GM12873 (cell line): ENCODE measurements around the gene TUBA4A.

Source experiments
- TF ChIP-seq, protein P1 (sequence below): IDR thresholded peaks from 2 replicates; pipeline ENCODE4 v1.5.1; 2012; ENCODE audit warnings: low read depth, mild to moderate bottlenecking, moderate library complexity, low read length, control low read depth; ENCODE audit not compliant: insufficient read depth; ENCODE audit errors: missing control alignments

TUBA4A gene

DNA sequence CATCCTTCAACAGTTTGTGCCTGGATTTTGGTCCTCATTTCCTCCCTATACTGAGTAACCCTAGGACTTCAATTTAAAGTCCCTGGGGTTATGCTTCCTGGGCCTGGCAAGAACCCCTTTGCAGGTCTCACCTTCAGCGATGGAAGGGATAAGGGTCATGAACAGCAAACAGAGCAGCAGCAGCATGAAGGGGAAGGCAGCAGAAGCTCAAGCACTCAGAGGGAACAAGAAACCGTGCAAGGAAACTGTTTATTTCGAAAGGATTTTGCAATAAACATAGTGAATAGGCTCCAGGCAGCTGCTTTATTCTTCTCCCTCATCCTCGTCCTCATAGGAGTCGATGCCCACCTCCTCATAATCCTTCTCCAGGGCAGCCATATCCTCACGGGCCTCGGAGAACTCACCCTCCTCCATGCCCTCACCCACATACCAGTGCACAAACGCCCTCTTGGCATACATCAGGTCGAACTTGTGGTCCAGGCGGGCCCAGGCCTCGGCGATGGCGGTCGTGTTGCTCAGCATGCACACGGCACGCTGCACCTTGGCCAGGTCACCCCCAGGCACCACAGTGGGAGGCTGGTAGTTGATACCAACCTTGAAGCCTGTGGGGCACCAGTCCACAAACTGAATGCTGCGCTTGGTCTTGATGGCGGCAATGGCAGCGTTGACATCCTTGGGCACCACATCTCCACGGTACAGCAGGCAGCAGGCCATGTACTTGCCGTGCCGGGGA lies 3.5 kb downstream of the TUBA4A start:
- TF ChIP-seq, protein P1, sequence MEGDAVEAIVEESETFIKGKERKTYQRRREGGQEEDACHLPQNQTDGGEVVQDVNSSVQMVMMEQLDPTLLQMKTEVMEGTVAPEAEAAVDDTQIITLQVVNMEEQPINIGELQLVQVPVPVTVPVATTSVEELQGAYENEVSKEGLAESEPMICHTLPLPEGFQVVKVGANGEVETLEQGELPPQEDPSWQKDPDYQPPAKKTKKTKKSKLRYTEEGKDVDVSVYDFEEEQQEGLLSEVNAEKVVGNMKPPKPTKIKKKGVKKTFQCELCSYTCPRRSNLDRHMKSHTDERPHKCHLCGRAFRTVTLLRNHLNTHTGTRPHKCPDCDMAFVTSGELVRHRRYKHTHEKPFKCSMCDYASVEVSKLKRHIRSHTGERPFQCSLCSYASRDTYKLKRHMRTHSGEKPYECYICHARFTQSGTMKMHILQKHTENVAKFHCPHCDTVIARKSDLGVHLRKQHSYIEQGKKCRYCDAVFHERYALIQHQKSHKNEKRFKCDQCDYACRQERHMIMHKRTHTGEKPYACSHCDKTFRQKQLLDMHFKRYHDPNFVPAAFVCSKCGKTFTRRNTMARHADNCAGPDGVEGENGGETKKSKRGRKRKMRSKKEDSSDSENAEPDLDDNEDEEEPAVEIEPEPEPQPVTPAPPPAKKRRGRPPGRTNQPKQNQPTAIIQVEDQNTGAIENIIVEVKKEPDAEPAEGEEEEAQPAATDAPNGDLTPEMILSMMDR: no peak

DNA sequence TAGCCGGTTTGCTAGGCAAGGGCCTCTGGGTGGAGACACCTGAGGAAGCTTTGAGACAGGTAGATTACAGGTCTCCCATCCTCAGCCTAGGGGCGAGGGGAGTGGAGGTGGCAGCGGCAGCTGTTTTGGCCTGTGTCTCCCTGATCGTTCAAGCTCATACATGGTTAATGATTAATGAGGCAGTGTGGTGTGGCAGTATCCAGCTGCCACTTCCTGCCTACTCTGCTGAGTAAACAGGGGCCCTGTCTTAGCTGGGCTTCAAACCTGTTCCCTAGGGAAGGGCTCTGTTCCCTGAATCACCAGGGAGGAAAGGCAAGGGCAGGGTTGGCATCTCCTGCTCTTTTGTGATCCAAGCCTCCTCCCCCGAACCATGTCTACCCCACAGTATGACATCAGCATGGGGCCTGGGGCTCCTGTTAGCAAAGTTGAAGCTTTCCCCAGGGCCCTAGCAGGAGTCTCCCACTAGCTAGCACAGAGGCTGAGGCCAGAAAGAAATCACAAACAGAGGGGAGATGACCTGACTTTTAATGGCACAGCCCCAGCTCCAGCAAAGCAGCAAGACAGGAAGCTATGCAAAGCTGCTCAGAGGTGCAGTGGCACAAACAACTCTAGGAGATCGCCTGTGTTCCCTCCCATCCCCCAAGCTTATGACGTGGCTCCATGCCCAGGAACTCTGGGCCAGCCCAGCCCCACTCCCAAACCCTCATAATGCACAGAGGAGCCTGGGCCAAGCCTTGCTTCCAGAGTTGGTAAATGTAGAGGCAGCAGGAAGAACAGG lies 4.3 kb downstream of the TUBA4A start:
- TF ChIP-seq, protein P1: no peak

DNA sequence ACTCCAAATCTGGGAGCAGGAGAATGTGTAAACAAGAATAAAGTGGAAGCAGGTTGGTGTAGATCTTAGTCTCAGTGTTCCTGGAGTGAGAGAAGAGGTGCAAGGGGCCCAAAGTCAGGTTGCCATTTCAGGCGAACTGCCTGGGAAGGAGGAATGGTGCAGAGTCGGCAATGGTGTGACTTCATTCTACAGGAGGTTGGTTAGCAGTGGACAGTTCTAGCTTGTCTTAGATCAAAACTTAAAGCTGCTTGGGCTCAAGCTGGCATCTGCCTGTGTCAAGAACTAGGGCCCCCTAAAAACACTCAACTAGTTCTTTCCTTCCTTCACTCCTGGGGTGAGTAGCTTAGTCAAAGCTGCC lies 4.9 kb downstream of the TUBA4A start:
- TF ChIP-seq, protein P1: no peak

DNA sequence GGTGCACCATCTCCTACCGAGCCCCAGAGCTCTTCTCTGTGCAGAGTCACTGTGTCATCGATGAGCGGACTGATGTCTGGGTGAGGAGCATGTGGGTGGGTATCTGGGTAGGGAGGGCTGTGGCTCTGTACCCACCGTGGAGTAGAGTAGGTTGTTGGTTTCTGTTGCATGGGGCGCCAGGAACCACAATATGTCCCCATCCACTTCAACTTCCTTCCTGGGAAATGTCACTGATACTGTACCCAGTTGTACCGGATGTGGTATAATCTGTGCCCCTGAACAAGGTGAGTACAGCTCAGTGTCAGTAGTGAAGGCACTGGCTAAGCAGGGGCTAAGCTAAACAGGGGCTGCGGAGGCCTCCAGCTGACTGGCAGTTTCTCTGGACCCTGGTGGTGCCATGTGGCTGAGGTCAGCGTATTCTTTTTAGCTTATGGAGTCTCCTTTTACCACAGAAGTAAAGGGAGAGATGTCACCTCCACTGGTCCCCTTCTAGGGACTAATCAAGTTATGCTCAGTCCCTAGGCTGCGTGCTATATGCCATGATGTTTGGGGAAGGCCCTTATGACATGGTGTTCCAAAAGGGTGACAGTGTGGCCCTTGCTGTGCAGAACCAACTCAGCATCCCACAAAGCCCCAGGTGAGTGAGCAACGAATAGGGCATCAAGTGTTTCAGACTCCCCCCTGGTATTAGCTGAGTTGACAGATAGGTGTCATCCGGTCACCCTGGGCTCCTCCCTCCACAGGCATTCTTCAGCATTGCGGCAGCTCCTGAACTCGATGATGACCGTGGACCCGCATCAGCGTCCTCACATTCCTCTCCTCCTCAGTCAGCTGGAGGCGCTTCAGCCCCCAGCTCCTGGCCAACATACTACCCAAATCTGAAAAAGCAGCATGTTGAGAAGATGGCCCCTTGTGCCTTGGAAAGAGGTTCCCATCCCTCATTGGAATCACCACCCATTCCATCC lies 5.8 kb downstream of the TUBA4A start:
- TF ChIP-seq, protein P1: no peak

DNA sequence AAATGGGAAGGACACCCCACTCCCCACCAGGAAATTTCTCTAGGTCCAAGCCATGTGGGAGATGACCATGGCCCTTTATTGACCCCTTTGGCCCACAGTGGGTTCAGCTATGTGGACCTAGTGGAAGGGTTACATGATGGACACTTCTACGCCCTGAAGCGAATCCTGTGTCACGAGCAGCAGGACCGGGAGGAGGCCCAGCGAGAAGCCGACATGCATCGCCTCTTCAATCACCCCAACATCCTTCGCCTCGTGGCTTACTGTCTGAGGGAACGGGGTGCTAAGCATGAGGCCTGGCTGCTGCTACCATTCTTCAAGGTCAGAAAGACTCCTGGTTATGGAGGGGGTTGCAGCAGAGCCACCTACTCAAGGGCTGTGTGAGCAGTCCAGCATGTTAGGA lies 7.2 kb downstream of the TUBA4A start:
- TF ChIP-seq, protein P1: no peak

DNA sequence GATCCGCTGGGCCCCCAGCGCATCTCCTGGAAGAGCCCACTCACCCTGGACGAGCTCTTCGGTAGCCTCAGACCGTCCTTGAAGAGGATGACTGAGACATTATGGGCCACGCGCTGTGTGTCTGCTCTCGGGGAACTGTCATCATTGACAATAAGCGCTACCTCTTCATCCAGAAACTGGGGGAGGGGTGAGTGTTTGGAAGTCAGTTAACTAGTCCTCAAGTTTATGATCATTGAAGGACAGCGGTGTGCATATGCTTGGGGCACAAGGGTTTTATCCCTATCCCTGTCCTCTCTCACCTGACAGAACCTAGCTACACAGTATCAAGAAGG lies 7.9 kb downstream of the TUBA4A start:
- TF ChIP-seq, protein P1: no peak
